Stimulated activated naive CD8-positive, alpha-beta T cell treated with anti-CD3 and anti-CD28 coated beads, Interleukin-15, Interleukin-2, amounts not matched to agents 100 ng/mL and 50 ng/mL, for 24 hours (primary cell): ENCODE measurements around the gene PCSK6.
"Not testable (repeated sequence)": the region's sequence is repeated elsewhere in the genome, so short reads cannot be mapped to it uniquely, and the experiment has no call there.

Experiments used
- H3K27ac Mint-ChIP-seq: one replicate; pipeline ENCODE4 v1.8.0; 2021; ENCODE audit warnings: mild to moderate bottlenecking, mixed read lengths
- H3K27me3 Mint-ChIP-seq: one replicate; pipeline ENCODE4 v1.8.0; 2021; ENCODE audit warnings: mixed read lengths
- H3K36me3 Mint-ChIP-seq: one replicate; pipeline ENCODE4 v1.8.0; 2021; ENCODE audit warnings: low read depth, mixed read lengths
- H3K4me1 Mint-ChIP-seq: one replicate; pipeline ENCODE4 v1.8.0; 2021; ENCODE audit warnings: low read depth, mixed read lengths
- H3K4me3 Mint-ChIP-seq: one replicate; pipeline ENCODE4 v1.8.0; 2021; ENCODE audit warnings: mild to moderate bottlenecking, mixed read lengths
- H3K9me3 Mint-ChIP-seq: one replicate; pipeline ENCODE4 v1.8.0; 2021; ENCODE audit warnings: mixed read lengths

The PCSK6 gene

DNA sequence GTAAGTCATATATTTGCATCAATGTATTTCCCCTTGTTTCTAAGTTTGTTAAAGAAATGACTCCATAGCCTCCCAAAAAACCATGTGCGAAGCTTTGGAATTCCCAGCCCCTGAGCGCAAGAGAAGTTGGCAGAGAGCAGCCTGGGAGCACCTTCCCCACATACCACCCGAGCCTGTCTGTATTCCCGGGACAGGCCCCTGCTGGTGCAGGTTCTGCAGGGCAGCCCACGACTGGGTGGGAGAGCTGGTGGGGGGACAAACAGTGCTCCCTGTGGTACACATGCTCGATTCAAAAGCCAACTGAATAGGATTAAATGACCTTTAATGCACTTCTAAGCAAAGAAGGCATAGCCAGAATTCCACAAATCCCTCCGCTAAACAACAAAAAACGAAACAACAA lies 119.8 kb downstream of the PCSK6 start:
- peaks cover 4% of the 10 kb centered on the region for H3K27me3 Mint-ChIP-seq
- H3K36me3 Mint-ChIP-seq, result no peaks in the 10 kb centered on the region
- no peak overlapping the region for H3K27ac Mint-ChIP-seq
- no peaks in the 10 kb centered on the region for H3K4me1 Mint-ChIP-seq
- peaks cover 1% of the 10 kb centered on the region for H3K9me3 Mint-ChIP-seq
- no peak overlapping the region for H3K4me3 Mint-ChIP-seq

DNA sequence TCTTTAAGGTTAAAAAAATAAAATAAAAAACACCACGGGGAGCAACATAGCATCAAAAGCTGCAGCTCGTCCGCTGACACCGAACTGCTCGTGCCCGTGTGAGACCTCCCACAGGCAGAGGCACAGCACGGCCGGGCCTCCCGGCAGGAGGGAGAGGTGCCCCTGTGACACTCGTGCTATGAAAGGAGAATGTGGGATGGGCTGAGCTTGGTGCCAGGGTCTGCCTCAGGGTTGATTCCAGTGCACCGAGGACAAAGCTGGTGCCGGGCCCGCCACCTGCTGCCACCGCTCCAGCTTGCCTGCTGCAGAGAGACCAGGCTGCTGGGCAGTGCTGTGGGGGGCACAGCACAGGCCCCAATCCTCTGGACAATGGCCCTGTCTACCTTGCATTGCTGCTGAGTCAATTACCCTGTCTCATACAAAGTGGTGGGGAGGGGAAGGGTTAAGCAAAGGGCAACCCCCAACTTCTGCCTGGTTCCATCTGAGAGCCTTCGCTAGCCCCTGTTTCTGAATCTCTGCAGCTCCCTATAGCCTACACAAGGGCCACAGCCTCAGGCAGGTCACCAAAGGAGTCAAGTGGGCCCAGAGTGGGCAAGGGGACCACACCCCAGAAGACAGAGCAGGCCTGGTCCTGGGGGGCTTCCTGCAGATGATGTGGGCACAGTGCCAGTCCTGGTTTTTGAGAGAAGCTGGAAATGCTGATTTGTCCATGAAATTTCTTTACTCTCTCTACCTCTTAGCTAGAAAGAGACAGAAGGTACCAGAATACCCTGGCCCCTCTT lies 120.5 kb downstream of the PCSK6 start:
- no peaks in the 10 kb centered on the region for H3K36me3 Mint-ChIP-seq
- peaks cover 7% of the 10 kb centered on the region for H3K27me3 Mint-ChIP-seq
- H3K9me3 Mint-ChIP-seq, result peaks cover 4% of the 10 kb centered on the region
- no peak overlapping the region for H3K27ac Mint-ChIP-seq
- no peak overlapping the region for H3K4me3 Mint-ChIP-seq
- H3K4me1 Mint-ChIP-seq, result no peaks in the 10 kb centered on the region

DNA sequence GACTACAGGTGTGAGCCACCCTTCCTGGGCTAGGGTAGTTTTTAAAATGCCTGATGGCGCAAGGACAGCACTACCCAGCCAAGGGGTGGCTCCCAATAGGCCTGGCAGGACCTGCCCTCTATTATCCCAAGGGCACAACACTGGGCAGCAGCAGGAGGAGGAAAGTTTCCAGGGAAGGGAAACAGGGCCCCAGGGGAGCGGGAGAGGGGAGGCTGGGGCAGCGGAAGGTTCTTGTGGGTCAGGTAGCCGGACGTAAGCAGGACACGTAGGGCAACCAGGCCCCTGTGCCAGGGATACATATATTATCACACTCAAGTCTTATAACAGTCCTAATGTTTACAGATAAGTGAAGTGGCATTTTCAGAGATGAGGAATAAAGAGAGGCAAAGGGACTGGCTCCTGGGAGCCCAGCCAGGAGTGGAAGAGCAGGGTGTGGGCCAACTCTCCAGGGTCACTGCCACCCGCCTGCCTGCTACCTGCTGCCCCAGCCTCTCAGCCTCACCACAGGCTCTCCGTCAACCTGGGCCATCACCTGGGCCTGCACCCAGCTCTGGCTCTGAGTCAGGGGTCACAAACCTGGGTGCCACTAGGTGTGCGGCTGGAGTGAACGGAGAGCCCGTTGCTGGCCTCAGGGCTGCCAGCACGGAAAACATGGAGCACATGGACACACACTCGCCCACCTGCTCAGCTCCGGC lies 121.3 kb downstream of the PCSK6 start:
- peaks cover 7% of the 10 kb centered on the region for H3K27me3 Mint-ChIP-seq
- H3K27ac Mint-ChIP-seq, result no peak overlapping the region
- no peaks in the 10 kb centered on the region for H3K36me3 Mint-ChIP-seq
- no peak overlapping the region for H3K4me3 Mint-ChIP-seq
- H3K4me1 Mint-ChIP-seq, result no peaks in the 10 kb centered on the region
- peaks cover 4% of the 10 kb centered on the region for H3K9me3 Mint-ChIP-seq

DNA sequence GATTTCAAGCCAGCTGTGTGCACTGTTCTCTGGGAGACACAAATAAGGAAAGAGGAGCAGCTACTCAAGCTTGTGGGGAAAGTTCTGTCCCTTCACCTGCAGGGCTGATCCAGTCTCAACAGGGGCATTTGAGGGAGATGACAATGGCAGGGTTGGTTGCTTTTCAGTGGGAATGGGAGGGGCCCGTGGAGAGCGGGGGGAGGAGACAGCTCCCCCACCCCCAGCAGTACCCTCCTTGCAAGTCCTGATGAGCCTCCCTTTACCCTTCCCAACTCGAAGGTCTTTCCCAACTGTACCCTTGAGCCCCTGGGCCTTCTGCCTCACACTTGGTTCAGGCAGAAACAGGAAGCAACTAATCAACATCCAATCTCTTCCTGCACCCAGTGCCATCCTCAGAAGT lies 122.7 kb downstream of the PCSK6 start:
- Mint-ChIP-seq H3K27me3 (peaks cover 11% of the 10 kb centered on the region), H3K4me3 (no peak overlapping the region), H3K36me3 (no peaks in the 10 kb centered on the region), H3K27ac (no peak overlapping the region), H3K4me1 (no peaks in the 10 kb centered on the region), H3K9me3 (peaks cover 4% of the 10 kb centered on the region)

DNA sequence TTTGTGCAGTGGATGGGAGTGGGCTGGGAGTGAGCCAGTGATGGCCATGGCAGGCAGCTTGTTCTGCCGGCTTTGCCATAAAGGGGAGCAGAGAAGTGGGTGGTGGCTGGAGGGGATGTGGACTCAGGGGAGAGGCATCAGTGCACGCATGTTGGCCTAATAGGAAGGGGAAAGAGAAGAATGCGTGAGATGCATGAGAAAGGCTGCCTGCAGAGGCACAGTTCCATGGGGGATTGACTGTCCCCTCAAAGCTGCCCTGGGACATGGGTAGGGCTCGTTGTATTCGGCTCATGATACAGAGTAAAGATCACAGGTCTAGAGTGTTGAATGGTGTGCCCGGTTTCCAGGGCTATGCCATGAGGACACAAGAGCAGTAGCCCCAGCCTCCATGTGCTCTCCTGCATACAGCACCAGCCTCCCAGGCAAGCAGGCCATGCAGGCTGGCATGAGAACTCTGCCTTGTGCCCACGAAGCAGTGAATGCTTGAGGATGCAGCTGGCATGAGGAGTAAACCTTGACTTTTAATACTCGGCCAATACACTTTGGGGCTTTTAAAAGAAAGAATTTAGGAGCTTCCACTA lies 126.4 kb downstream of the PCSK6 start:
- Mint-ChIP-seq H3K4me1 (no peaks in the 10 kb centered on the region), H3K27me3 (peaks cover 11% of the 10 kb centered on the region), H3K9me3 (peaks cover 4% of the 10 kb centered on the region), H3K27ac (no peak overlapping the region), H3K4me3 (no peak overlapping the region), H3K36me3 (no peaks in the 10 kb centered on the region)

DNA sequence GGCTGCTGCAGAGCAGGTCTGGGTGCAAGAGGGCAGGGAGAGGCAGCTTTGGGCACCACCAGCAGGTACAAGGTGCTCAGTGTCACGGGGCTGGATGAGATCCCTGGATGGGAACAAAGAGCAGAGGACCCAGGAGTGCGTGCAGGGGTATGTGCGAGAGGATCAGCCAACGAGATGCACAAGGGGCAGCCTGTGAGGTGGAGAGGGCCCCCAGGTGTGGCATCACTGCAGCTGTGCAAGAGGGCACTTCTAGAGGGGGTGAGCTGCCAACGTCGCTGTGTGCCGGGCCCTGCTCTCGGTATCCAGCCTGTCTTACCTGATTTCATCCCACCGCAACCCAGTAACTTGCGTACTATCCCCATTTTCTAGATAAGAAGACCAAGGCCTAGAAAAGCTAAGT lies 127.1 kb downstream of the PCSK6 start:
- H3K27me3 Mint-ChIP-seq, result peaks cover 10% of the 10 kb centered on the region
- peaks cover 4% of the 10 kb centered on the region for H3K9me3 Mint-ChIP-seq
- H3K36me3 Mint-ChIP-seq, result no peaks in the 10 kb centered on the region
- no peaks in the 10 kb centered on the region for H3K4me1 Mint-ChIP-seq
- no peak overlapping the region for H3K27ac Mint-ChIP-seq
- no peak overlapping the region for H3K4me3 Mint-ChIP-seq

DNA sequence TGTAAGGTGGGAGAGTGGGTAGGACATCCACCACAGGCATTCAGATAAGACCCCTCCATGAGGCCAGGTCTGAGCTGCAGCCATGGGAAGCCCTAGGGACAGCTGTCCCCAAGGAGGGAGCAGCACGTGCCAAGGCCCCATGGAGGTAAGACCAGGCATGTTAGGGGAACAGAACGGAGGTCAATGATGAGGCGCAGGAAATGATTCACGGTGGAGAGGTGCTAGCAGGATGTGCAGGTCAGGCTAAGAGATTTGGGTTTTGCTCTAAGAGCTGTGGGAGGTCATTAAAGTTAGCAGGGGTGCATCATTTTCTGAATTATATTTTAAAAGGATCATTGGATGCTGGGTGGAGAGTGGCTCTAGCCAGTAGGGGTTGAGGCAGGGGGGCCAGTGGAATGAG lies 128.1 kb downstream of the PCSK6 start:
- peaks cover 4% of the 10 kb centered on the region for H3K9me3 Mint-ChIP-seq
- H3K36me3 Mint-ChIP-seq, result no peaks in the 10 kb centered on the region
- no peak overlapping the region for H3K4me3 Mint-ChIP-seq
- H3K4me1 Mint-ChIP-seq, result no peaks in the 10 kb centered on the region
- H3K27ac Mint-ChIP-seq, result no peak overlapping the region
- peaks cover 8% of the 10 kb centered on the region for H3K27me3 Mint-ChIP-seq

DNA sequence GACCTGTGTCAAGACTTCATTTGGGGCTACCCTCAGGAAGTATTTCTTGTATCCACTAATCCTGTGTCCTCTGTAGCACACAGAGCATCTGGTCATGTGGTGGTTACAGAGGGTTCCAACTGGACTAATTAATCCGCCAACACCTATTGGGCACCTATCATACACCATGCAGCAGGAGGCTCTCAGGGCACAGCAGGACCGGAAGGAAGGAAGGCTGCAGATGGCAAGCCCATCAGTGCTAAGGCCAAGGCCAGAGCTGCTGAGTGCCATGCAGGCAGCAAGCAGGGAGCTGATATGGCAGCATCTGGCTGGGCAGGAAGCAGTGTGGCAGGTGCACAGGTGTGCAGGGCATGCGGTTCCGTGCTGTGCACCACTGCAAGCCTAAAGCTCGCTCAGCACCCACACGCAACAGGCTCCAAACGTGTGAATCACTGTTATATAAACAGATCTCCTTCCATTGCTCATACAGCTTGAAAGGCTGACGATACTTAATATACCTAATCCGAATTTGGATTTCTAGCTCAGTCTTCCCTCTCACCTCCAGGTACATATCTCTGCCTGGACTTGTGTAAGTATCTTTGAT lies 130.1 kb downstream of the PCSK6 start:
- no peak overlapping the region for H3K27ac Mint-ChIP-seq
- no peaks in the 10 kb centered on the region for H3K36me3 Mint-ChIP-seq
- H3K4me3 Mint-ChIP-seq, result no peak overlapping the region
- H3K27me3 Mint-ChIP-seq, result peaks cover 4% of the 10 kb centered on the region
- no peaks in the 10 kb centered on the region for H3K4me1 Mint-ChIP-seq
- peaks cover under 1% of the 10 kb centered on the region for H3K9me3 Mint-ChIP-seq

DNA sequence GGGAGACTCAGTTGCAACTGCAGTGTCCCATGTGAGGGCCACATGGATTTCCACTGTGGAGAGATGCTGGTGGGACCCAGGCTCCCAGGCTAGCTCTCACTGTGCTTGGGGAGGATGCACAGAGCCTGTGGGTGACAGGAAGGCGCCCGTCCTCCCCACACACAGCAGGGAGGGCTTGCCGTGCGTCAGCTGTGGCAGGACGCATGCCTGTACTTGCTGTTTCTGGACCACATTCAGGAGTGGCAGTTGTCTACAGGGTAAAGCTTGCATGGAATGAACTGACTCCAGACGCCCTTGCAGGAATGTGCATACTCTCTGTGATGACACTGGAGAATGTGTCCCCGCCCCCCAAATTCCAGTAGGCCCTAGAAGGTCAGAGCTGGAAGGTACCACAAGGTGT lies 130.6 kb downstream of the PCSK6 start:
- H3K27ac Mint-ChIP-seq, result no peak overlapping the region
- no peaks in the 10 kb centered on the region for H3K36me3 Mint-ChIP-seq
- H3K9me3 Mint-ChIP-seq, result no peaks in the 10 kb centered on the region
- H3K4me3 Mint-ChIP-seq, result no peak overlapping the region
- H3K4me1 Mint-ChIP-seq, result no peaks in the 10 kb centered on the region
- peaks cover 8% of the 10 kb centered on the region for H3K27me3 Mint-ChIP-seq

DNA sequence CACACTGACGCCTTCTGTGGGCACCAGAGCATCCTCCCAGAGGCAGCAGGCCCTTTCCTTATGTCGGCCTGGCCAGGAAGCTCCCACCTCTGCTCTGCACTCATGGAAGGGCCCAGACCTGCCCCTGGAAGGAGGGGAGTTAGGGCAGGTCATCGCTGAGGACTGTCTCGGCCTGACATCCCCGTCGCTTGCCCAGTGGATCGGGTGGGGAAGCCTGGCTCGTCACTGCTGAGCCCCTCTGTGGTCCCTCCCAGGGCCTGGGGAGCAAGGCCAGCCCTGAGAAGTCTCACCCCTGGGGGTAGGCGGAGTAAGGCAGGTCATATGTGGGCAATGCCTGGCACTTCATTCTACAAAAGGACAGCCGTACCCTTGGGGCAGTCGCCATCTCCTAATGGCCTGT lies 131.6 kb downstream of the PCSK6 start:
- Mint-ChIP-seq H3K9me3 (no peaks in the 10 kb centered on the region), H3K36me3 (no peaks in the 10 kb centered on the region), H3K4me1 (no peaks in the 10 kb centered on the region), H3K27me3 (peaks cover 6% of the 10 kb centered on the region), H3K27ac (no peak overlapping the region), H3K4me3 (no peak overlapping the region)

DNA sequence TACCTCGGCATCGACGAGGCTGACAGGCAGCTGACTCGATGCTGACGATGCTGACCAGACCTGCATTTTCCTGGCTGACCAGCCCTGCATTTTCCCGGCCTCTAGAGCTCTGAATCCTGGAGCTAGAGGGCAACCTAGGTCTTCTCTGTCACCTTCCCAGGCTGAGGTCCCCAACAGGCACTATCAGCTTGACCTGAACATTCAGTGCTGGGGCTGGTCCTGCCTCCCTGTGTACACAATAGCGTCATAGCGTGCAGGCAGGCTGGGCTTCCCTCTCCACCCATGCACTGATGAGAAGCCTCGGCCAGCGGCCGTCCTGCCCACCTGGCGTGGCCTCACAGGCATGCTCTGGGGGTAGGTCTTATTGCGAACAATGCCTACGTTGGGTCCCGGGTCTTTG lies 132.2 kb downstream of the PCSK6 start:
- no peaks in the 10 kb centered on the region for H3K9me3 Mint-ChIP-seq
- no peaks in the 10 kb centered on the region for H3K36me3 Mint-ChIP-seq
- H3K27ac Mint-ChIP-seq, result no peak overlapping the region
- H3K4me3 Mint-ChIP-seq, result no peak overlapping the region
- peaks cover 7% of the 10 kb centered on the region for H3K27me3 Mint-ChIP-seq
- no peaks in the 10 kb centered on the region for H3K4me1 Mint-ChIP-seq

DNA sequence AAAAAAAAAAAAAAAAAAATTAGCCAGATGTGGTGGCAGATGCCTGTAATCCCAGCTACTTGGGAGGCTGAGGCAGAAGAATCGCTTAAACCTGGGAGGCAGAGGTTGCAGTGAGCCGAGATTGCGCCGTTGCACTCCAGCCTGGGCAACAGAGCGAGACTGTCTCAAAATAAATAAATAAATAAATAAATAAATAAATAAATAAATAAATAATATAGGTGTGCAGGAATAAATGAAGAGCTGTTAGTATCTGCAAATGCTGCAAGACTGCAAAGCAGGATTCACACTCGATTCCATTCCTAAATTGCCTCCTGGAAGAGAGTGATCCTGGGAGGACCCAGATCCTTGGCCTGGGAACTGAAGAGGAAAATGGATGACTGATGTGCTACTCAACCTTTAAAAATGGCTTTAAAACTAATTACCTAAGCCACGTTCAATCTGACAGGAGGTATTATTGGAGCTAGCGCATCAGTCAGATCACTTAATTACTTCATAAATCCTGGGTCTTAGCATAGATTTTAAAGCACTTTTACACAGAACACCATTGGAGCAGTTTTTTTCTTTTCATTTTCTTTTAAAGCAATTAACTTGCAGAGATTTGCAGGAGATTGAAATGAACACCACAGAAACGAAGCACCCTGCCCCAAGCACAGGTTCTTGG lies 132.9 kb downstream of the PCSK6 start:
- not testable (repeated sequence) for H3K36me3 Mint-ChIP-seq, H3K27ac Mint-ChIP-seq, H3K27me3 Mint-ChIP-seq, H3K9me3 Mint-ChIP-seq, H3K4me3 Mint-ChIP-seq, H3K4me1 Mint-ChIP-seq

DNA sequence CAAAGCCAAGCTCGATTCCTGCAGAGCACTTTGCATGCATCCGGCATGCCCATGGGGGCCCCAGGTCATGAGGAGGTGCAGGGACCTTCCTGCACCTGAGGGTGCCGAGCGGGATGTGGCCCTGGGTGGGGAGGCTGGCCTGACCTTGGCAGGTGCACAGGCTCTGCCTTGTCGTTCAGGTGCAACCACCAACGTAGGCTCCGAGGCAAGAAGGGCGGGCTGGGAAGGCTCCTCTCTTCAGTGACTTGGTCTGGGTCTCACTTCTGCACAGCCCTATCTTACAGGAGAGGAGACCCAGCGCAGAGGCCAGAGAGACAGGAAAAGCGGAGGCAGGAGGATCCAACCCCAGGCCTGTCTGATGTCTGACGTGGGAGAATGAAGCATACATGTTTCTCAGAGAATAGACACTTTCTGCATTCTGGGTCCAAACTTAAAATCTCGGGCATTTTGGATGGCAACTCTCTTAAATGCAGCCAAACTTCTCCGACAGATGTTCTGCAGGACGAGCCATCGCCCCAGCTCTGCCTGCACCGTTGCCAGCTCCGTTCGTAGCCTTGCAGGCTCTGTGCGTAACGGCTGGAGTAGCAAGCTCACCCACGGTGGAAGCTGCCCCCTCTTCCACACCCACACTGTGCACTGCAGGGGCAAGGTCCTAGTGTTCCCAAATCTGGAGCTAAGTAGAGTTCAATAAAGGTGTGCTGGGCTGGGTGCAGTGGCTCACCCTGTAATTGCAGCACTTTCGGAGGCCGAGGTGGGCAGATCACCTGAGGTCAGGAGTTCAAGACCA lies 133.6 kb downstream of the PCSK6 start:
- Mint-ChIP-seq H3K36me3 (no peaks in the 10 kb centered on the region), H3K27me3 (peaks cover 7% of the 10 kb centered on the region), H3K27ac (no peak overlapping the region), H3K4me1 (no peaks in the 10 kb centered on the region), H3K4me3 (no peak overlapping the region), H3K9me3 (no peaks in the 10 kb centered on the region)

DNA sequence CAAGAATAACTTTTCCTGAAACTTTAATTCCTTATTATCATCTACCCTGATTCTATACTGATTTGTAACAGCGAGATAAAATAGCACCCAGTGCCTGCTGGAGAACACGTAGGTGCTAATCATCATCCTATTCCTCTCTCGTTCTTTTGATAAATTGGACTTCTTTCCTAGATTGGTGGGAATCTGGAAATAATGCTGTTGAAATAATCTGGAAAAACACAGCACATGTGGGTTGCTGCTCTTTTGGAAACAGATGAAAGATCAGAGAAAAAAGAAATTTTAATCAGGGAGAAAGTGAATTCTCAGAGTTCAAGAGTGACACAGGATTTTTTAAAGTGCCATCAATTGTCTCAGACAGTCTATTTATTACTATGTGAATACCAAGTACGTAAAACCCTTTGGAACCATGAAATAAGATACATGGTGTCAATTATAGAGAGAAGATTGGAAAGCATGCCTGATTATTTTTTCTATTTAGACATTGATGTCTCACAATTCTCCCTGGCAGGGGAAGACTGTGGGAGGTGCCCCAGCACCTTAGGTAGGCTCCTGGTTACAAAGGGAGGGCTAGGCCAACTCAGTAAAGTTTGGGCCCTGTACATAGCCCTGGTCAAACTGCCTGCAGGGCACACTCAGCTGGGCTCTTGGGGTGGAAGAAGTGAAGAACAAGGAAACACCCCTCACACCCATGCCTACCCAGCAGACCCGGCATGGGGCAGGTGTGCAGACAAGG lies 134.4 kb downstream of the PCSK6 start:
- H3K9me3 Mint-ChIP-seq, result no peaks in the 10 kb centered on the region
- no peak overlapping the region for H3K4me3 Mint-ChIP-seq
- no peak overlapping the region for H3K27ac Mint-ChIP-seq
- H3K27me3 Mint-ChIP-seq, result peaks cover 7% of the 10 kb centered on the region
- H3K36me3 Mint-ChIP-seq, result no peaks in the 10 kb centered on the region
- H3K4me1 Mint-ChIP-seq, result no peaks in the 10 kb centered on the region
